Neural cell (in vitro differentiated cells): ENCODE measurements around the gene CDYL. TPM values are rescaled to one million over a fixed set of nuclear protein-coding genes. Genes with fewer than 3 reads are reported as not detected.

Source experiments
- H2AFZ ChIP-seq: fragments of 200-600, 300-800 bp; sonication (generic), shearing (Covaris generic); 2 replicates; pipeline ENCODE4 v1.6.0; 2014; ENCODE audit warnings: low read depth, mild to moderate bottlenecking, antibody characterized with exemption, low read length, moderate library complexity
- H3F3A ChIP-seq: fragments of 200-600 bp; shearing (Covaris generic); 2 replicates; pipeline ENCODE4 v1.6.1; 2016; ENCODE audit warnings: mild to moderate bottlenecking, moderate library complexity, mixed read lengths, antibody characterized with exemption, low read length; ENCODE audit not compliant: insufficient read depth, poor library complexity, severe bottlenecking
- H3K27ac ChIP-seq: fragments of 200-600, 300-800 bp; sonication (generic), shearing (Covaris generic); 2 replicates; pipeline ENCODE4 v1.5.1; 2014; ENCODE audit warnings: mild to moderate bottlenecking, low read length, moderate library complexity
- H3K27me3 ChIP-seq: fragments of 300-800, 200-600 bp; sonication (generic), shearing (Covaris generic); 2 replicates; pipeline ENCODE4 v1.6.0; 2014; ENCODE audit warnings: mild to moderate bottlenecking, low read depth, low read length, moderate library complexity; ENCODE audit not compliant: insufficient read depth
- H3K36me3 ChIP-seq: fragments of 300-800, 200-600 bp; sonication (generic), shearing (Covaris generic); 2 replicates; pipeline ENCODE4 v1.5.1; 2014; ENCODE audit warnings: mild to moderate bottlenecking, antibody characterized with exemption, low read length, moderate library complexity; ENCODE audit not compliant: insufficient read depth
- H3K4me2 ChIP-seq: fragments of 300-800, 200-600 bp; sonication (generic), shearing (Covaris generic); 2 replicates; pipeline ENCODE4 v1.6.0; 2014; ENCODE audit warnings: mild to moderate bottlenecking, low read length
- H3K4me3 ChIP-seq: fragments of 300-800, 200-600 bp; sonication (generic), shearing (Covaris generic); 2 replicates; pipeline ENCODE4 v1.5.1; 2014; ENCODE audit warnings: mild to moderate bottlenecking, low read length, moderate library complexity
- H3K79me2 ChIP-seq: fragments of 200-600 bp; shearing (Covaris generic); replicated peaks from 2 replicates; pipeline ENCODE4 v1.6.0; 2014; ENCODE audit warnings: mild to moderate bottlenecking, low read length, moderate library complexity; ENCODE audit not compliant: insufficient read depth
- H3K9ac ChIP-seq: fragments of 300-800, 200-600 bp; sonication (generic), shearing (Covaris generic); 2 replicates; pipeline ENCODE4 v1.6.1; 2016; ENCODE audit warnings: mild to moderate bottlenecking, low read length, mixed read lengths
- H3K9me2 ChIP-seq: fragments of 200-600 bp; shearing (Covaris generic); 2 replicates; pipeline ENCODE4 v1.6.1; 2016; ENCODE audit warnings: mild to moderate bottlenecking, low read length, mixed read lengths; ENCODE audit not compliant: insufficient read depth
- H3K9me3 ChIP-seq: fragments of 200-600, 300-800 bp; sonication (generic), shearing (Covaris generic); 2 replicates; pipeline ENCODE4 v1.6.1; 2016; ENCODE audit warnings: mild to moderate bottlenecking, mixed run types, low read length, moderate library complexity, mixed read lengths
- H4K20me1 ChIP-seq: fragments of 200-600 bp; shearing (Covaris generic); 2 replicates; pipeline ENCODE4 v1.6.1; 2016; ENCODE audit warnings: mild to moderate bottlenecking, mixed run types; ENCODE audit not compliant: insufficient read depth
- EP300 ChIP-seq: fragments of 450-650 bp; conservative IDR thresholded peaks from 2 replicates; pipeline ENCODE4 v1.6.1; 2014; ENCODE audit warnings: antibody characterized with exemption, mild to moderate bottlenecking, moderate library complexity; ENCODE audit not compliant: poor library complexity, severe bottlenecking
- EZH2 ChIP-seq: fragments of 200-600, 300-800 bp; shearing (Covaris generic), sonication (generic); IDR thresholded peaks from 2 replicates; pipeline ENCODE4 v1.6.1; 2014; ENCODE audit warnings: antibody characterized with exemption, low read length, borderline replicate concordance, mild to moderate bottlenecking; ENCODE audit not compliant: insufficient read depth, poor library complexity, severe bottlenecking
- MXI1 ChIP-seq: fragments of 450-650 bp; conservative IDR thresholded peaks from 2 replicates; pipeline ENCODE4 v1.6.1; 2014; ENCODE audit warnings: antibody characterized with exemption, mild to moderate bottlenecking; ENCODE audit not compliant: poor library complexity, severe bottlenecking
- POLR2AphosphoS5 ChIP-seq: IDR thresholded peaks from 2 replicates; pipeline ENCODE4 v1.6.1; 2012
- RAD21 ChIP-seq: fragments of 450-650 bp; conservative IDR thresholded peaks from 2 replicates; pipeline ENCODE4 v1.6.1; 2014; ENCODE audit warnings: antibody characterized with exemption, mild to moderate bottlenecking, moderate library complexity
- REST ChIP-seq: IDR thresholded peaks from 2 replicates; pipeline ENCODE4 v1.6.1; 2012; ENCODE audit warnings: borderline replicate concordance
- SMC3 ChIP-seq: fragments of 450-650 bp; conservative IDR thresholded peaks from 2 replicates; pipeline ENCODE4 v1.6.1; 2014; ENCODE audit warnings: antibody characterized with exemption, mild to moderate bottlenecking, moderate library complexity; ENCODE audit not compliant: poor library complexity
- TAF1 ChIP-seq: IDR thresholded peaks from 2 replicates; pipeline ENCODE4 v1.6.1; 2012; ENCODE audit warnings: low read depth
- polyA plus RNA-seq: library from polyadenylated mRNA; depleted of rRNA; stranded (reverse); fragments of >200 nt; gene quantifications from 2 replicates; pipeline ENCODE4 v1.2.3, GENCODE V29; 2014
- TF ChIP-seq, protein P1 (sequence below): fragments of 450-650 bp; IDR thresholded peaks from 2 replicates; pipeline ENCODE4 v1.5.1; 2014; ENCODE audit warnings: antibody characterized with exemption, mild to moderate bottlenecking, moderate library complexity; ENCODE audit not compliant: poor library complexity, severe bottlenecking

The CDYL gene
- polyA plus RNA-seq, 1 donor from 2014 or later = 5.2 TPM

DNA sequence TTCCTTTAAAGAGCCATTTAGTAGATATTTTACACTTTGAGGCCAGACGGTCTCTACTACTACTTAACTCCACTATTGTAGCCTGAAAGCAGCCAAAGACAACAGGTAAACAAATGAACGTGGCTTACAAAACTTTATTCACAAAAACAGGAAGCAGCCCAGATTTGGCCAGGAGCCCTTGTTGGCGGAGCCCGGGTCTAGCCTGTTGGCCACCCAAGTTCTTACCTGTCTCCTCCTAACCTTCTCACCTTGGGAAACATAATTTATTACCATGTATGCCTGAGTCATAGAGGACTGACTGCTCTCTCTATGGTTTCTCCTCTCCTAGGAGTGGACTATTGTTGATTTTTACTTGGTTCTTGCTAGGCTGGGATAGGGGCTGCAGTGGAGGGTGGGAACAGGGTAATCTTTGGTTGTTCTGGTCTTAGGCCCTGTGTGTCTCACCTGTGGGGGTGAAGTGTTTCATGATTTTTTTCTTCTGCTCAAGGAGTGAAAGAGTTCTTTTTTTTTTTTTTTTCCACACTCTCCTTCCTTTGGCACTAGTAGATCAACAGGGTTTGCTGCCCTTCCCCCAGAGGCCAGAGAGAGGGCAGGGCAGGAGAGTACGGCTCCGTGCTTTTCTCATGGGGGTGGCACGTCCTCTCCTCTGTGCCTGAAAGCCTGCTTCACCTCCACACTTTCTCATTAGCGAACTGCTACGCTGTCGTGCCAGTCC lies 137.7 kb downstream of the CDYL start:
- no peaks in the 10 kb centered on the region for H3K27me3 ChIP-seq
- no peak overlapping the region for H3K4me3 ChIP-seq
- no peaks in the 10 kb centered on the region for H3K9me2 ChIP-seq
- H3K27ac ChIP-seq = no peak overlapping the region
- H3K4me2 ChIP-seq = no peak overlapping the region
- no peaks in the 10 kb centered on the region for H3K79me2 ChIP-seq
- no peaks in the 10 kb centered on the region for H4K20me1 ChIP-seq
- no peaks in the 10 kb centered on the region for H3K9me3 ChIP-seq
- H3K9ac ChIP-seq = no peak overlapping the region
- no peaks in the 10 kb centered on the region for H3F3A ChIP-seq
- TF ChIP-seq REST = no peak
- TF ChIP-seq EP300 = no peak
- no peak for TF ChIP-seq SMC3
- no peak for TF ChIP-seq RAD21
- TF ChIP-seq TAF1 = no peak
- no peak for TF ChIP-seq MXI1
- no peak for TF ChIP-seq EZH2
- TF ChIP-seq, protein P1, sequence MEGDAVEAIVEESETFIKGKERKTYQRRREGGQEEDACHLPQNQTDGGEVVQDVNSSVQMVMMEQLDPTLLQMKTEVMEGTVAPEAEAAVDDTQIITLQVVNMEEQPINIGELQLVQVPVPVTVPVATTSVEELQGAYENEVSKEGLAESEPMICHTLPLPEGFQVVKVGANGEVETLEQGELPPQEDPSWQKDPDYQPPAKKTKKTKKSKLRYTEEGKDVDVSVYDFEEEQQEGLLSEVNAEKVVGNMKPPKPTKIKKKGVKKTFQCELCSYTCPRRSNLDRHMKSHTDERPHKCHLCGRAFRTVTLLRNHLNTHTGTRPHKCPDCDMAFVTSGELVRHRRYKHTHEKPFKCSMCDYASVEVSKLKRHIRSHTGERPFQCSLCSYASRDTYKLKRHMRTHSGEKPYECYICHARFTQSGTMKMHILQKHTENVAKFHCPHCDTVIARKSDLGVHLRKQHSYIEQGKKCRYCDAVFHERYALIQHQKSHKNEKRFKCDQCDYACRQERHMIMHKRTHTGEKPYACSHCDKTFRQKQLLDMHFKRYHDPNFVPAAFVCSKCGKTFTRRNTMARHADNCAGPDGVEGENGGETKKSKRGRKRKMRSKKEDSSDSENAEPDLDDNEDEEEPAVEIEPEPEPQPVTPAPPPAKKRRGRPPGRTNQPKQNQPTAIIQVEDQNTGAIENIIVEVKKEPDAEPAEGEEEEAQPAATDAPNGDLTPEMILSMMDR = no peak
- no peak for TF ChIP-seq POLR2AphosphoS5
- no peaks in the 10 kb centered on the region for H3K36me3 ChIP-seq
- H2AFZ ChIP-seq = no peak overlapping the region

DNA sequence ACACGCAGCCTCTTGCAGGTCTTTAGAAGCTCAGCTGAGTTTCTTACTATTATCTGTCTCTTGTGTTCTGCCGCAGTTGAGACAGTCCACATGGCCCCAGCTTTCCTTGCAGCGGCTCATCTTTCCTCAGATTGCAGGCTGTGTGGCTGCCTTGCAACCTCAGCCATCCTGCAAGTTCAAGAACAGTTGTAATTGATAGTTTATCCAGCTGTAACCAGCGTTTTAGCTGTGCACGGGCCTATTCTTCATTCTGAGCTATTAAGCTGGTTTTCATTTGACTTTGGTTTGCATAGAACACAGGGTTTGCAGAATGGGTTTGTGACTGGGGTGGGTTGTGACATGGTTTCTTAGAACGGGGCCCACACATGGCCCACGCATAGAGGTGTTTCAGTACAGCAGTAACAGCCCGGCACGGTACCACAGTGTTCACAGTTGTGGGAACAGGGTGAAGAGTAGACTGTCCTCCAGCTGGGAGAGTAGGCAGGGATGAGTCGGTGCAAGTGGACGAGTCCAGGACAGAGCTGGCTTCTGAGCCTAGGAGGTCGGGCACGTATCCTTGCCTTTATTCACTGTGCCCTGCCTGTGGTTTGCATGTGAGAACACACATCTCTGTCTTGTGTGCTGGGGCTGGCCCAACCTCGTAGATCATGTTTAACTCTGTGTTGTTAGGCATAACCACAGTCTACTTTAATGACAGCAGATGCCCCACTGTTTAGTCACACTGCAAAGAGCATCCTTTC lies 138.4 kb downstream of the CDYL start:
- Histone ChIP-seq H3K9me3 (no peaks in the 10 kb centered on the region), H3F3A (no peaks in the 10 kb centered on the region), H3K79me2 (no peaks in the 10 kb centered on the region), H3K27me3 (no peaks in the 10 kb centered on the region), H3K4me3 (no peak overlapping the region), H2AFZ (no peak overlapping the region), H3K9me2 (no peaks in the 10 kb centered on the region), H3K27ac (no peak overlapping the region), H3K4me2 (no peak overlapping the region), H3K9ac (no peak overlapping the region), H4K20me1 (no peaks in the 10 kb centered on the region), H3K36me3 (no peaks in the 10 kb centered on the region)
- TF ChIP-seq, protein P1 = no peak
- TF ChIP-seq EZH2 (no peak), SMC3 (no peak), MXI1 (no peak), EP300 (no peak), POLR2AphosphoS5 (no peak)
